IMR-90 (cell line): Measurements from ENCODE around the gene RNF213. TPM values are rescaled to one million over a fixed set of nuclear protein-coding genes. Genes with fewer than 3 reads are reported as not detected.

Source experiments
- ATAC-seq: fragments of 200-7000 bp; cut with Tn5 transposase; 2 replicates; pipeline ENCODE4 v1.9.1; 2020; ENCODE audit warnings: low read depth, mild to moderate bottlenecking, moderate library complexity
- BruUV-seq: library from RNA; stranded (reverse); fragments of 400-500 nt; replicated peaks from 2 replicates; lab custom pipeline; 2021; lab: Mats Ljungman, UMichigan
- CTCF ChIA-PET: fragments of 300-600 bp; formaldehyde crosslinking; extraction: SDS; loops from one replicate; lab custom pipeline; 2021; ENCODE audit warnings: antibody characterized with exemption; lab: Yijun Ruan, JAX
- POLR2A ChIA-PET: fragments of 300-600 bp; sonication (Branson Sonifier 250); formaldehyde crosslinking; loops from one replicate; lab custom pipeline; 2022; ENCODE audit warnings: antibody characterized with exemption; ENCODE audit not compliant: unreplicated experiment; lab: Charles Lee
- DNase-seq: peaks from one replicate; pipeline ENCODE4 v3.0.0; 2013
- H2AFZ ChIP-seq: replicated peaks from 2 replicates; pipeline ENCODE3; 2013; ENCODE audit warnings: low read length, mild to moderate bottlenecking; ENCODE audit not compliant: poor library complexity
- H2AK5ac ChIP-seq: 2 replicates; pipeline ENCODE4 v1.6.1; 2013; ENCODE audit warnings: low read depth, low read length, inconsistent platforms
- H2AK9ac ChIP-seq: replicated peaks from 2 replicates; pipeline ENCODE3; 2013; ENCODE audit warnings: mild to moderate bottlenecking, low read depth, low read length, moderate library complexity; ENCODE audit not compliant: poor library complexity
- H2BK120ac ChIP-seq: 2 replicates; pipeline ENCODE4 v1.6.1; 2013; ENCODE audit warnings: low read depth, low read length, inconsistent platforms
- H2BK15ac ChIP-seq: 3 replicates; pipeline ENCODE4 v1.6.1; 2013; ENCODE audit warnings: low read depth, low read length, inconsistent platforms
- H2BK20ac ChIP-seq: 2 replicates; pipeline ENCODE4 v1.6.1; 2013; ENCODE audit warnings: low read depth, mild to moderate bottlenecking, inconsistent platforms, low read length, moderate library complexity
- H2BK5ac ChIP-seq: 2 replicates; pipeline ENCODE4 v1.6.1; 2013; ENCODE audit warnings: mild to moderate bottlenecking, low read depth, low read length, inconsistent platforms; ENCODE audit not compliant: poor library complexity, severe bottlenecking
- H3K14ac ChIP-seq: replicated peaks from 2 replicates; pipeline ENCODE4 v1.6.1; 2013; ENCODE audit warnings: low read depth, low read length, inconsistent platforms
- H3K18ac ChIP-seq: 2 replicates; pipeline ENCODE4 v1.6.1; 2013; ENCODE audit warnings: low read depth, low read length, control low read depth
- H3K23ac ChIP-seq: 2 replicates; pipeline ENCODE4 v1.6.1; 2013; ENCODE audit warnings: low read depth, low read length, inconsistent platforms
- H3K27ac ChIP-seq: 2 replicates; pipeline ENCODE4 v1.5.1; 2013; ENCODE audit warnings: mild to moderate bottlenecking, control low read depth, low read length; ENCODE audit not compliant: insufficient read depth
- H3K27me3 ChIP-seq: 2 replicates; pipeline ENCODE4 v1.6.1; 2013; ENCODE audit warnings: low read length; ENCODE audit not compliant: control insufficient read depth, insufficient read depth
- H3K36me3 ChIP-seq: 2 replicates; pipeline ENCODE4 v1.6.1; 2013; ENCODE audit warnings: low read length, mixed read lengths; ENCODE audit not compliant: control insufficient read depth, insufficient read depth
- H3K4ac ChIP-seq: 2 replicates; pipeline ENCODE4 v1.6.1; 2013; ENCODE audit warnings: low read depth, low read length, inconsistent platforms
- H3K4me1 ChIP-seq: 2 replicates; pipeline ENCODE4 v1.6.1; 2013; ENCODE audit warnings: low read length, mixed read lengths; ENCODE audit not compliant: control insufficient read depth, insufficient read depth
- H3K4me2 ChIP-seq: 2 replicates; pipeline ENCODE4 v1.6.1; 2013; ENCODE audit warnings: low read depth, mild to moderate bottlenecking, control low read depth, low read length, moderate library complexity
- H3K4me3 ChIP-seq: 2 replicates; pipeline ENCODE4 v1.5.1; 2013; ENCODE audit warnings: low read depth, mild to moderate bottlenecking, control low read depth, low read length, moderate library complexity; ENCODE audit not compliant: insufficient read depth
- H3K56ac ChIP-seq: 2 replicates; pipeline ENCODE4 v1.6.1; 2013; ENCODE audit warnings: low read length, inconsistent platforms; ENCODE audit not compliant: insufficient read depth; ENCODE audit errors: extremely low read depth
- H3K79me1 ChIP-seq, 2 experiments: 2 replicates each; pipeline ENCODE4 v1.6.1; 2013; ENCODE audit warnings: low read length in 2 of 2, inconsistent platforms in 1 of 2, low read depth in 1 of 2
- H3K9ac ChIP-seq: 2 replicates; pipeline ENCODE4 v1.6.1; 2013; ENCODE audit warnings: low read depth, low read length, control low read depth
- H3K9me1 ChIP-seq: 2 replicates; pipeline ENCODE4 v1.6.1; 2013; ENCODE audit warnings: low read length, inconsistent platforms; ENCODE audit not compliant: insufficient read depth
- H3K9me3 ChIP-seq: 2 replicates; pipeline ENCODE4 v1.6.1; 2013; ENCODE audit warnings: low read length; ENCODE audit not compliant: control insufficient read depth, insufficient read depth
- H4K20me1 ChIP-seq: 2 replicates; pipeline ENCODE4 v1.6.1; 2013; ENCODE audit warnings: low read length, inconsistent platforms; ENCODE audit not compliant: insufficient read depth
- H4K5ac ChIP-seq: 2 replicates; pipeline ENCODE4 v1.6.1; 2013; ENCODE audit warnings: mild to moderate bottlenecking, low read depth, low read length, control low read depth
- H4K8ac ChIP-seq, 2 experiments: 2 replicates each; pipeline ENCODE4 v1.6.1; 2013; ENCODE audit warnings: low read depth in 2 of 2, low read length in 2 of 2, control low read depth in 1 of 2, inconsistent platforms in 1 of 2
- H4K91ac ChIP-seq: 2 replicates; pipeline ENCODE4 v1.6.1; 2013; ENCODE audit warnings: low read depth, low read length, inconsistent platforms; ENCODE audit not compliant: insufficient read depth
- BHLHE40 ChIP-seq: fragments of 150-350 bp; IDR thresholded peaks from 2 replicates; pipeline ENCODE4 v1.6.1; 2016; ENCODE audit warnings: mild to moderate bottlenecking, low read depth, low read length
- CEBPB ChIP-seq: IDR thresholded peaks from 2 replicates; pipeline ENCODE4 v1.6.1; 2012; ENCODE audit warnings: low read depth, low read length, improper control_type of control experiment
- CHD1 ChIP-seq: IDR thresholded peaks from 2 replicates; pipeline ENCODE4 v1.6.1; 2012; ENCODE audit warnings: low read depth, low read length, improper control_type of control experiment
- CTCF ChIP-seq: conservative IDR thresholded peaks from 2 replicates; pipeline ENCODE4 v1.5.1; 2012; ENCODE audit warnings: mild to moderate bottlenecking, low read depth, low read length, improper control_type of control experiment
- ELK1 ChIP-seq: fragments of 150-350 bp; IDR thresholded peaks from 2 replicates; pipeline ENCODE4 v1.6.1; 2016; ENCODE audit warnings: low read depth, mild to moderate bottlenecking, low read length, moderate library complexity, borderline replicate concordance
- FOS ChIP-seq: fragments of 150-350 bp; IDR thresholded peaks from 2 replicates; pipeline ENCODE4 v1.6.1; 2016; ENCODE audit warnings: low read depth, low read length
- MAFK ChIP-seq: IDR thresholded peaks from 2 replicates; pipeline ENCODE4 v1.6.1; 2012; ENCODE audit warnings: low read depth, low read length, improper control_type of control experiment
- MAZ ChIP-seq: IDR thresholded peaks from 2 replicates; pipeline ENCODE4 v1.6.1; 2012; ENCODE audit warnings: low read depth, mild to moderate bottlenecking, low read length, improper control_type of control experiment, moderate library complexity, borderline replicate concordance
- MXI1 ChIP-seq: IDR thresholded peaks from 2 replicates; pipeline ENCODE4 v1.6.1; 2012; ENCODE audit warnings: low read depth, mild to moderate bottlenecking, low read length, moderate library complexity, borderline replicate concordance
- NFE2L2 ChIP-seq: fragments of 150-350 bp; IDR thresholded peaks from 2 replicates; pipeline ENCODE4 v1.6.1; 2016; ENCODE audit warnings: low read depth, mild to moderate bottlenecking, low read length
- POLR2A ChIP-seq: IDR thresholded peaks from 2 replicates; pipeline ENCODE4 v1.6.1; 2012; ENCODE audit warnings: mild to moderate bottlenecking, low read depth, low read length
- RAD21 ChIP-seq: IDR thresholded peaks from 2 replicates; pipeline ENCODE4 v1.6.1; 2012; ENCODE audit warnings: low read length, improper control_type of control experiment
- RCOR1 ChIP-seq: IDR thresholded peaks from 2 replicates; pipeline ENCODE4 v1.6.1; 2012; ENCODE audit warnings: mild to moderate bottlenecking, low read length, improper control_type of control experiment; ENCODE audit not compliant: insufficient replicate concordance
- RFX5 ChIP-seq: IDR thresholded peaks from 2 replicates; pipeline ENCODE4 v1.8.0; 2012; ENCODE audit warnings: low read depth, mild to moderate bottlenecking, low read length, moderate library complexity
- SMC3 ChIP-seq: fragments of 150-350 bp; IDR thresholded peaks from 2 replicates; pipeline ENCODE4 v1.6.1; 2016; ENCODE audit warnings: low read depth, mild to moderate bottlenecking, antibody characterized with exemption, low read length, moderate library complexity
- USF2 ChIP-seq: fragments of 150-350 bp; IDR thresholded peaks from 2 replicates; pipeline ENCODE4 v1.6.1; 2017; ENCODE audit warnings: mild to moderate bottlenecking, antibody characterized with exemption, low read length, low read depth
- WGBS, 2 experiments: methylation state at CpG; one replicate each; pipeline versions ENCODE4 v1.1.5 to v1.1.7; 2013; ENCODE audit warnings: missing lambda C conversion rate in 2 of 2; ENCODE audit not compliant: insufficient read length in 1 of 2; ENCODE audit errors: extremely low coverage in 2 of 2; 5-methylcytosine and 5-hydroxymethylcytosine counted together
- dilution Hi-C: fragments of 300-500 bp; cut with HindIII; formaldehyde crosslinking; loops from one replicate; pipeline ENCODE4 v1.14.3; 2018; ENCODE audit warnings: low sequenced_read_pairs; ENCODE audit not compliant: unreplicated experiment
- in situ Hi-C: fragments of 300-500 bp; cut with MboI; formaldehyde crosslinking; loops from 3 replicates; pipeline ENCODE4 v1.14.3; 2019; ENCODE audit warnings: low sequenced_read_pairs, inconsistent platforms, mixed read lengths
- intact Hi-C: fragments of 100-400 bp; cut with micrococcal nuclease; formaldehyde crosslinking; loops from 2 replicates; pipeline ENCODE4 v1.10.0; 2022
- polyA plus RNA-seq, 3 experiments: library from polyadenylated mRNA; depleted of rRNA; stranded (reverse); fragments of >200 nt; gene quantifications; 2 replicates each; pipeline ENCODE4 v1.2.3, GENCODE V29; 2012; ENCODE audit warnings: low replicate concordance in 1 of 3
- total RNA-seq: library from RNA; depleted of rRNA; stranded (reverse); fragments of >200 nt; gene quantifications from 2 replicates; pipeline ENCODE4 v1.2.3, GENCODE V29; 2012

RNF213 gene
- total and polyA plus RNA-seq, 2 of the 4 experiments (the other 2 are of a cell fraction) = 23.4 to 36.0 TPM

GRCh38 chr17:80424261-80424660 is 163.6 kb downstream of the RNF213 start:
- POLR2A ChIA-PET = no interaction called here
- intact Hi-C loops = no loop called here
- in situ Hi-C loops = loop anchor here (10.0 kb wide), 1 partner anchor 451 kb away; no protein-coding TSS in a partner anchor
- Histone ChIP-seq H4K8ac (no peak overlapping the region), H2AK5ac (no peak overlapping the region), H2AK9ac (peak overlapping the region; percentile 37), H2BK5ac (no peak overlapping the region), H2BK120ac (no peak overlapping the region), H3K23ac (no peak overlapping the region), H2AFZ (no peak overlapping the region), H4K20me1 (peaks cover 15% of the 10 kb centered on the region), H3K9me1 (peaks cover 4% of the 10 kb centered on the region), H3K4me3 (no peak overlapping the region), H3K79me1 (peaks cover 12 to 18% of the 10 kb centered on the region in 2 experiments), H3K36me3 (peaks cover 13% of the 10 kb centered on the region), H2BK15ac (no peak overlapping the region), H3K18ac (no peak overlapping the region), H3K9me3 (no peaks in the 10 kb centered on the region), H4K5ac (no peak overlapping the region), H2BK20ac (no peak overlapping the region), H3K27ac (no peak overlapping the region), H3K4ac (no peak overlapping the region), H4K91ac (no peak overlapping the region), H3K56ac (no peak overlapping the region), H3K4me2 (no peak overlapping the region), H3K9ac (no peak overlapping the region), H3K27me3 (no peaks in the 10 kb centered on the region), H3K4me1 (no peaks in the 10 kb centered on the region), H3K14ac (no peak overlapping the region)
- TF ChIP-seq USF2 (no peak), CHD1 (no peak), NFE2L2 (no peak), SMC3 (no peak), POLR2A (no peak), ELK1 (no peak), MAFK (no peak), BHLHE40 (no peak), CEBPB (no peak), RFX5 (no peak), RCOR1 (no peak), FOS (no peak), MAZ (no peak), CTCF (no peak), RAD21 (no peak), MXI1 (no peak)
- dilution Hi-C loops = no loop called here
- no peak for DNase-seq
- BruUV-seq = no TSS peak
- no peak for ATAC-seq
- CTCF ChIA-PET = no interaction called here
- WGBS, 2 experiments = 90% methylated on average over 4 of the region's 8 CpGs; no CpG with 5 or more reads in 1 of the 2 experiments
